NCI-H1092 (cell line): Measurements from ENCODE around the gene MRPS23.

Experiments used
- DNase-seq: peaks from one replicate; lab custom pipeline; 2025; lab: John Stamatoyannopoulos, UW

The MRPS23 gene

GRCh38 chr17:57879437-57880085, 29.7 kb upstream of the MRPS23 start:
- no peak for DNase-seq

GRCh38 chr17:57877803-57878377, 28.0 kb upstream of the MRPS23 start:
- DNase-seq = no peak

- no peak for DNase-seq
Observed at GRCh38 chr17:57876866-57877237, 27.0 kb upstream of the MRPS23 start.

GRCh38 chr17:57876023-57876865, 26.4 kb upstream of the MRPS23 start:
- DNase-seq = no peak

- no peak for DNase-seq
Observed at GRCh38 chr17:57875290-57876022, 25.6 kb upstream of the MRPS23 start.

- DNase-seq = no peak
Observed at GRCh38 chr17:57874434-57875289, 24.8 kb upstream of the MRPS23 start.

- DNase-seq = no peak
Observed at GRCh38 chr17:57874058-57874419, 24.2 kb upstream of the MRPS23 start.

- DNase-seq = no peak
Observed at GRCh38 chr17:57873261-57874057, 23.6 kb upstream of the MRPS23 start.

GRCh38 chr17:57872536-57872935, 22.7 kb upstream of the MRPS23 start:
- no peak for DNase-seq

- DNase-seq = no peak
Observed at GRCh38 chr17:57871863-57872262, 22.0 kb upstream of the MRPS23 start.

GRCh38 chr17:57871155-57871554, 21.3 kb upstream of the MRPS23 start:
- no peak for DNase-seq

- no peak for DNase-seq
Observed at GRCh38 chr17:57870283-57870635, 20.4 kb upstream of the MRPS23 start.

GRCh38 chr17:57869617-57870282, 19.9 kb upstream of the MRPS23 start:
- no peak for DNase-seq

GRCh38 chr17:57868910-57869616, 19.2 kb upstream of the MRPS23 start:
- no peak for DNase-seq

- DNase-seq = no peak
Observed at GRCh38 chr17:57868007-57868909, 18.4 kb upstream of the MRPS23 start.

- no peak for DNase-seq
Observed at GRCh38 chr17:57867126-57867525, 17.3 kb upstream of the MRPS23 start.

GRCh38 chr17:57866723-57867122, 16.9 kb upstream of the MRPS23 start:
- no peak for DNase-seq

GRCh38 chr17:57866319-57866718, 16.5 kb upstream of the MRPS23 start:
- DNase-seq = no peak

- DNase-seq = no peak
Observed at GRCh38 chr17:57864273-57864672, 14.4 kb upstream of the MRPS23 start.
